Ishikawa (cell line): ENCODE results near the gene ZSWIM2.

Experiments
- CEBPB ChIP-seq: IDR thresholded peaks from 2 replicates; pipeline ENCODE4 v1.6.1; 2012
- CREB1 ChIP-seq: IDR thresholded peaks from 2 replicates; pipeline ENCODE4 v1.6.1; 2012; ENCODE audit warnings: low read depth
- EGR1 ChIP-seq: IDR thresholded peaks from 2 replicates; pipeline ENCODE4 v1.6.1; 2012
- EP300 ChIP-seq: IDR thresholded peaks from 2 replicates; pipeline ENCODE4 v1.6.1; 2012; ENCODE audit warnings: borderline replicate concordance
- FOXM1 ChIP-seq: IDR thresholded peaks from 2 replicates; pipeline ENCODE4 v1.6.1; 2012; ENCODE audit warnings: low read depth, borderline replicate concordance
- MAX ChIP-seq: IDR thresholded peaks from 2 replicates; pipeline ENCODE4 v1.6.1; 2012
- NFIC ChIP-seq: IDR thresholded peaks from 2 replicates; pipeline ENCODE4 v1.6.1; 2012
- RAD21 ChIP-seq: IDR thresholded peaks from 2 replicates; pipeline ENCODE4 v1.6.1; 2012; ENCODE audit warnings: low read depth
- REST ChIP-seq: IDR thresholded peaks from 2 replicates; pipeline ENCODE4 v1.6.1; 2012; ENCODE audit warnings: low read depth, mild to moderate bottlenecking
- TAF1 ChIP-seq: IDR thresholded peaks from 2 replicates; pipeline ENCODE4 v1.6.1; 2012; ENCODE audit warnings: low read depth, mild to moderate bottlenecking
- TEAD4 ChIP-seq: IDR thresholded peaks from 2 replicates; pipeline ENCODE4 v1.6.1; 2012
- USF1 ChIP-seq: IDR thresholded peaks from 2 replicates; pipeline ENCODE4 v1.6.1; 2012
- YY1 ChIP-seq: IDR thresholded peaks from 2 replicates; pipeline ENCODE4 v1.6.1; 2012; ENCODE audit warnings: low read depth
- ZBTB7A ChIP-seq: IDR thresholded peaks from 2 replicates; pipeline ENCODE4 v1.6.1; 2012; ENCODE audit warnings: low read depth

The ZSWIM2 gene

GRCh38 chr2:186891185-186891621 lies 42.2 kb upstream of the ZSWIM2 start:
- peak; percentile 15; the same call in 1 of the 2 replicates for TF ChIP-seq TEAD4
- TF ChIP-seq NFIC: peak; percentile 25; the same call in 1 of the 2 replicates
- TF ChIP-seq MAX: no peak

- TF ChIP-seq MAX (no peak), TEAD4 (no peak), REST (no peak), NFIC (no peak)
Measured at GRCh38 chr2:186889101-186889879, 40.3 kb upstream of the ZSWIM2 start.

- peak; percentile 46; the same call in 1 of the 2 replicates for TF ChIP-seq CEBPB
- no peak for TF ChIP-seq FOXM1
Measured at GRCh38 chr2:186887107-186888090, 38.4 kb upstream of the ZSWIM2 start.

GRCh38 chr2:186884587-186884986 lies 35.6 kb upstream of the ZSWIM2 start:
- no peak for TF ChIP-seq YY1

- no peak for TF ChIP-seq REST
- no peak for TF ChIP-seq CEBPB
- no peak for TF ChIP-seq EGR1
- TF ChIP-seq NFIC: no peak
- no peak for TF ChIP-seq USF1
- no peak for TF ChIP-seq RAD21
- no peak for TF ChIP-seq TAF1
- TF ChIP-seq ZBTB7A: no peak
- no peak for TF ChIP-seq EP300
- no peak for TF ChIP-seq MAX
- TF ChIP-seq CREB1: no peak
- TF ChIP-seq YY1: no peak
- no peak for TF ChIP-seq TEAD4
Measured at GRCh38 chr2:186883666-186884065, 34.7 kb upstream of the ZSWIM2 start.

GRCh38 chr2:186882511-186883071 lies 33.6 kb upstream of the ZSWIM2 start:
- TF ChIP-seq REST: peak; percentile 49
- no peak for TF ChIP-seq CEBPB
- no peak for TF ChIP-seq MAX
- no peak for TF ChIP-seq RAD21
